ENCODE measurements around the gene EHBP1L1. TPM values are rescaled to one million over a fixed set of nuclear protein-coding genes. Genes with fewer than 3 reads are reported as not detected.

EHBP1L1 gene
- total RNA-seq, 3 donors from 2014 or later: 28.0 to 68.8 (median 33.4) TPM

DNA sequence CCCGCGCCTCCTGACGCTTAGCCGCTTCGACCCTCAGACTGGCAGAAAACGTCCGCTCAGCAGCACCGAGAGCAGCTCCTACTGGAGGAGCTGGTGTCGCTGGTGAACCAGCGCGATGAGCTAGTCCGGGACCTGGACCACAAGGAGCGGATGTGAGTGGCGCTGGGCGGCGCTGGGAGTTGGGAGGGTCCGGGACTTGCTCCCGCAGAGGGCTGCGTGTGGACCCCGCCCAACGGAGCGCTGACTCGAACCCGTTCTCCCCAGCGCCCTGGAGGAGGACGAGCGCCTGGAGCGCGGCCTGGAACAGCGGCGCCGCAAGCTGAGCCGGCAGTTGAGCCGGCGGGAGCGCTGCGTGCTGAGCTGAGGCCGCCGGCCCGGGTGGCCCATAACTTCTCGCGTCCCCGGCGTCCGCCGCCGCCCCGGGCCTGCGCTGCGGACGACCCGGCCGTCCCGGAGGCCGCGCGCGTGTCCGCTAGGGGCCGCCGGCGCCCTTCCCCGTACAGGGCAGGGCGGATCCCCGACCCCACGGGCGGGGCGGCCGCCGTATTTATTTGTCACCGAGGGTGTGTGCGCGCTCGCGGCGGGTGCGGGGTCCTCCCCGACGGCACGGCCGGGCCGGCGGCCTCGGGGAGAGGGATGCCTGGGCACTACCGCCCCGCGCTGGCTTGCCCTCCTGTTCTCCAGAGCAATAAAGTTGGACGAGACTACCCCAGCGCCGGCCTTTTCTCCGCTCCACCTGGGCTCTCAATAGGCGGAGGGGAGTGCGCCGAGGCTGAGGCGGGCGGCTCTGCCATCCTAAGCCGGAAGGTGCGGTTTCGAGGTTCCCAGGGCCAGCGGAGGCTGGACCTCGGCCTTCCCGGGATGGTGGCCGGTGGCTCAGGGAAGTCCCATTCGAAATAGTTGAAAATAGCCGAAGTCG lies 16.3 kb downstream of the EHBP1L1 start:
- peak overlapping the region in 1 of 3 donors; percentile 22 for H3K4me3 ChIP-seq
- H3K9me3 ChIP-seq: no peaks in the 10 kb centered on the region
- intact Hi-C loops (cut with DNase I; ENCODE audit: low total_unique reads): no loop called here
- H3K27me3 ChIP-seq: no peaks in the 10 kb centered on the region
- peaks cover 0 to 4% of the 10 kb centered on the region in 2 donors for H3K4me1 ChIP-seq
- TF ChIP-seq CTCF (IDR thresholded peaks at IDR 0.05): no peak
- no peaks in the 10 kb centered on the region for H3K36me3 ChIP-seq
- H3K27ac ChIP-seq: peak overlapping the region in 1 of 2 donors; percentile 55
- DNase-seq (ENCODE audit: low spot score in 2 of 2): no peak

- Histone ChIP-seq H3K9me3 (no peaks in the 10 kb centered on the region), H3K4me1 (peaks cover 0 to 4% of the 10 kb centered on the region in 2 donors), H3K4me3 (peak overlapping the region in 1 of 3 donors; percentile 22), H3K27ac (peak overlapping the region in 1 of 2 donors; percentile 55), H3K36me3 (no peaks in the 10 kb centered on the region), H3K27me3 (no peaks in the 10 kb centered on the region)
- no peak for TF ChIP-seq CTCF (IDR thresholded peaks at IDR 0.05)
- no peak for TF ChIP-seq POLR2AphosphoS5 (IDR thresholded peaks at IDR 0.05)
- no peak for TF ChIP-seq POLR2A (IDR thresholded peaks at IDR 0.05)
- DNase-seq (ENCODE audit: low spot score in 2 of 2): no peak
- intact Hi-C loops (cut with DNase I; ENCODE audit: low total_unique reads): no loop called here
Measured at GRCh38 chr11:65592858-65593517, 17.1 kb downstream of the EHBP1L1 start.

DNA sequence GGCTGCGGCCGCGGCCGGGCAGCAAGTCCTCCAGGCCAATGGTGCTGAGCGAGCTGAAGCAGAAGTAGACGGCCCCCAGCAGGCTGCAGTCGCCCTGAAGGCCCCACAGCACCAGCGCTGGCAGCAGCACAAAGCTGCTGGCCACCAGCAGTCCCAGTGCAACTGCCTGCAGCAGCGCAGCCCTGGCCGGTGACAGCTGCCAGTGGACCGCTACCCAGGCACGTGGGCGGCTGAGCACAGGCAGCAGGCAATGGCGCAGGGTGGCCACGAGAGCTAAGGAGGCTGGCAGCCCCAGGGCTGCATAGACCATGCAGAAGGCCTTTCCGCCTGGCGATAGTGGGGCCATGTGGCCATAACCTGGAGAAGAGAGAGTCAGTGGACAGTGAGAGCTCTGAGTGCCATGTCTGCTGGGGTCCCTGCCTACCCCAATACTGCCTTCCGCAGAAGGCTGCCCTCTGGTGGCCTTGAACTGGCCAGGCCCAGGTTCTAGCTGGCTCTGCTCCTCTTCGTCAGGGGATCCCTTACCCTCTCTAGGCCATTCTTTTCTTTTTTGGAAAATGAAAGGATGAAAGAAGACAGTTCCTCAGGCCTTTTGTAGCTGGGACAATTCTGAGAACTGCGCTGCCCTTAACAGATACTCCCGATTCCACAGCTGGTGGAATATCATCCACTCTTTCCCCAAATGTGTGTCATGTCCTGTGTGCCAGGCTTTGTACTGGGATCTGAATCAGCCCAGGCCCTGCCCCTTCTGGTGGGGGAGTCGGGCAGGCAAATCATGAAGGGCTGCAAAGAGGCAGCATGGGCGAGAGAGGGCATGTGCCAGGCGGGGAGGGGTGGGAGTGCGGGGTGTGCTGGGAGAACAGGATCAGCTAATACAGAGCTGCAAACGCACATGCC lies 17.9 kb downstream of the EHBP1L1 start:
- Histone ChIP-seq H3K9me3 (no peaks in the 10 kb centered on the region), H3K36me3 (no peaks in the 10 kb centered on the region), H3K4me3 (peak overlapping the region in 1 of 3 donors; percentile 17), H3K27ac (peak overlapping the region in 1 of 2 donors; percentile 5), H3K4me1 (peaks cover 0 to 4% of the 10 kb centered on the region in 2 donors), H3K27me3 (no peaks in the 10 kb centered on the region)
- TF ChIP-seq POLR2AphosphoS5 (IDR thresholded peaks at IDR 0.05) (no peak), CTCF (IDR thresholded peaks at IDR 0.05) (peak; percentile 10 to 51 (median 36))
- intact Hi-C loops (cut with DNase I; ENCODE audit: low total_unique reads): no loop called here
- DNase-seq (ENCODE audit: low spot score in 2 of 2): no peak

DNA sequence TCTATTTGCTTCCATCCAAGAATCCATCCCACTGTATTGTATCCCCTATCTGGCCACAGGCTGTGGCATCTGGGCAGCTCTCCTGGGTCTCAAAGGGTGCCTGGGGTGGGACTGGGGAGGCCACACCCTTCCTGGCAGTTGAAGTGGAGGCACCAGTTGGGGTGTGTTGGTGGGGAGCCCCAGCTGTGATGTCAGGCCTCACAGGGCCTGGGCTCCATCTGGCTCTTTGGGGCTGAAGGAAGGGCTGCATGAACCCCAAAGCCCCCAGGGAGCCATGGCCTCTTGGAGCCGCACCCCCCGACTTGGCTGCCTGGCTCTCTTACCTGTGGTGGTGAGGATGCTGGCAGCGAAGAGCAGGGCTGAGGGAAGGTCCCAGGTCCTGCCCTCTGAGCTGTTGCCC lies 19.3 kb downstream of the EHBP1L1 start:
- intact Hi-C loops (cut with DNase I; ENCODE audit: low total_unique reads): no loop called here
- Histone ChIP-seq H3K4me1 (peaks cover 0 to 4% of the 10 kb centered on the region in 2 donors), H3K36me3 (no peaks in the 10 kb centered on the region), H3K4me3 (no peak overlapping the region), H3K9me3 (no peaks in the 10 kb centered on the region), H3K27me3 (no peaks in the 10 kb centered on the region), H3K27ac (peak overlapping the region in 1 of 2 donors; percentile 3)
- no peak for TF ChIP-seq POLR2A (IDR thresholded peaks at IDR 0.05)
- TF ChIP-seq CTCF (IDR thresholded peaks at IDR 0.05): no peak
- no peak for TF ChIP-seq POLR2AphosphoS5 (IDR thresholded peaks at IDR 0.05)
- DNase-seq (ENCODE audit: low spot score in 2 of 2): no peak
